Measurements from ENCODE around the gene CFTR. TPM values are rescaled to one million over a fixed set of nuclear protein-coding genes. Genes with fewer than 3 reads are reported as not detected.
"Not testable (repeated sequence)": the region's sequence is repeated elsewhere in the genome, so short reads cannot be mapped to it uniquely, and the experiment has no call there.

The CFTR gene
- total RNA-seq, 1 donor from 2014 or later = 11.0 TPM

GRCh38 chr7:117495308-117495707, 15.5 kb downstream of the CFTR start:
- Mint-ChIP-seq H3K9me3 (no peaks in the 10 kb centered on the region), H3K27me3 (no peaks in the 10 kb centered on the region), H3K27ac (no peak overlapping the region), H3K4me1 (ENCODE audit: unreplicated experiment) (peaks cover 6% of the 10 kb centered on the region), H3K4me3 (no peak overlapping the region), H3K36me3 (no peaks in the 10 kb centered on the region)
- no peak for DNase-seq (ENCODE audit: extremely low spot score, unreplicated experiment)
- TF ChIP-seq CTCF (conservative IDR thresholded peaks at IDR 0.05) = no peak

GRCh38 chr7:117502331-117502730, 22.5 kb downstream of the CFTR start:
- Mint-ChIP-seq H3K4me3 (no peak overlapping the region), H3K9me3 (no peaks in the 10 kb centered on the region), H3K36me3 (no peaks in the 10 kb centered on the region), H3K4me1 (ENCODE audit: unreplicated experiment) (no peaks in the 10 kb centered on the region), H3K27ac (no peak overlapping the region), H3K27me3 (no peaks in the 10 kb centered on the region)
- DNase-seq (ENCODE audit: extremely low spot score, unreplicated experiment) = no peak
- no peak for TF ChIP-seq CTCF (conservative IDR thresholded peaks at IDR 0.05)

GRCh38 chr7:117505238-117505637, 25.4 kb downstream of the CFTR start:
- no peak overlapping the region for H3K4me3 Mint-ChIP-seq
- no peak for TF ChIP-seq CTCF (conservative IDR thresholded peaks at IDR 0.05)
- no peaks in the 10 kb centered on the region for H3K27me3 Mint-ChIP-seq
- no peak overlapping the region for H3K27ac Mint-ChIP-seq
- H3K4me1 Mint-ChIP-seq (ENCODE audit: unreplicated experiment) = peaks cover 5% of the 10 kb centered on the region
- no peaks in the 10 kb centered on the region for H3K9me3 Mint-ChIP-seq
- no peaks in the 10 kb centered on the region for H3K36me3 Mint-ChIP-seq
- DNase-seq (ENCODE audit: extremely low spot score, unreplicated experiment) = no peak

- Mint-ChIP-seq H3K27ac (no peak overlapping the region), H3K4me1 (ENCODE audit: unreplicated experiment) (peaks cover 5% of the 10 kb centered on the region), H3K36me3 (no peaks in the 10 kb centered on the region), H3K9me3 (no peaks in the 10 kb centered on the region), H3K27me3 (no peaks in the 10 kb centered on the region), H3K4me3 (no peak overlapping the region)
- no peak for DNase-seq (ENCODE audit: extremely low spot score, unreplicated experiment)
- TF ChIP-seq CTCF (conservative IDR thresholded peaks at IDR 0.05) = no peak
These were observed 28.9 kb downstream of the CFTR start for GRCh38 chr7:117508676-117509075.

- H3K27me3 Mint-ChIP-seq; H3K4me3 Mint-ChIP-seq; H3K4me1 Mint-ChIP-seq (ENCODE audit: unreplicated experiment); H3K27ac Mint-ChIP-seq; H3K36me3 Mint-ChIP-seq; DNase-seq (ENCODE audit: extremely low spot score, unreplicated experiment); H3K9me3 Mint-ChIP-seq: not testable (repeated sequence)
These were observed 37.4 kb downstream of the CFTR start for GRCh38 chr7:117517194-117517593.

- no peaks in the 10 kb centered on the region for H3K9me3 Mint-ChIP-seq
- H3K4me1 Mint-ChIP-seq (ENCODE audit: unreplicated experiment) = no peaks in the 10 kb centered on the region
- no peak for TF ChIP-seq CTCF (conservative IDR thresholded peaks at IDR 0.05)
- H3K4me3 Mint-ChIP-seq = no peak overlapping the region
- no peaks in the 10 kb centered on the region for H3K27me3 Mint-ChIP-seq
- no peak overlapping the region for H3K27ac Mint-ChIP-seq
- no peaks in the 10 kb centered on the region for H3K36me3 Mint-ChIP-seq
- no peak for DNase-seq (ENCODE audit: extremely low spot score, unreplicated experiment)
These were observed 50.6 kb downstream of the CFTR start for GRCh38 chr7:117530390-117530789.
